ENCODE results near the gene NHLRC4. TPM values are rescaled to one million over a fixed set of nuclear protein-coding genes. Genes with fewer than 3 reads are reported as not detected.
A peak's percentile ranks its signal among the peaks of the same experiment; 100 is the strongest.

NHLRC4 gene
- total and polyA plus RNA-seq, 2 of the 8 experiments (the other 6 are each of a cell fraction or from before 2014, with no cell fraction given): 0.60 to 0.76 TPM

DNA sequence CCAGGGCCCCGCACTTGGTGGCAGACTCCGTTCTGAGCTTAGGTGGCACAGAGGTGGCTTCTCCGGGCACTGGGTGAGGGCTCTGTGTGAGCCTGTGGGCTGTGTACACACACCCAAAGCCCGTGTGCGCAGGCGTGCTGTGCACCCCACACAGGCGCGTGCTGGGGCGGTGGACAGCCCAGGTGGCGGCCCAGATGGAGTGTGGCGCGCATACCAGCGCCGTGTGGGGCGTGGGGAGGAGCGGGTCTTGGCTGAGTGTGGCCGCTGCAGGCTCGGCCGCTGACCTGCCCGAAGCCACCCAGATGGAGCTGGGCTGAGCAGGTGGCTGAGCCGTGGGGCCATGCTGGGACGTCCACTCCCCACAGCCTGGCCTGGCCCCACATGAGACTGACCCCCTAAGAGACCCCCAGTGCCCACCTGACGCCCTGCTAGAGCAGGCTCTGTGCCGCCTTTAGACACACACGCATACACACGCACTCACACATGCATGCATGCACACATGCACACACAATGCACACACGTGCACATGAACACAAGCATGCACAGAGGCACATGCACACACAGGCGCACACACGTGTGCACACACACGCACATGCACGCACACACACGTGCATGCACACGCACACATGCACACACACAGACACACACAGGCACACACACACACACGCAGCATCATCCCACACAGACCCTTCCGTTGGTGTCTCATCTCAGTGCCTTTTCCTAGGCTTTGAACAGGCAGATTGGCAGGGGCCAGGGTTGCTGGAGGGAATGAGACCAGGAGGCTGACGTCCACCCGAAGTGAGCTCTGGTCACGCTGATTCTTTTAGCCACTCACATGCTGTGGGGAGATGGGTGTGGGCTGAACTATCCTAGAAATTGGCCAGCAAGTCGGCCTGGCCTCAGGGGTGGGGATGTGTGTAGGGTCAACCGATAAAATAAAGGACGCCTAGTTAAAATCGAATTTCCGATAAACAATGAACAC lies 4.6 kb upstream of the NHLRC4 start:
- H4K20me1 ChIP-seq (replicated peaks in 1 of 2; ENCODE audit: control insufficient read depth in 1 of 2, insufficient read depth in 2 of 2, low read length in 2 of 2): peaks cover 0 to 3% of the 10 kb centered on the region in 2 experiments
- peaks cover 22 to 40% (median 32%) of the 10 kb centered on the region in 4 experiments; a peak in 6 of 7 replicates for H3K27me3 ChIP-seq (replicated peaks in 1 of 4; ENCODE audit: control insufficient read depth in 3 of 4, extremely low read depth in 1 of 4, insufficient read depth in 3 of 4, low read length in 3 of 4)
- H2BK120ac ChIP-seq (replicated peaks; ENCODE audit: low read depth, low read length): no peak overlapping the region
- H2BK5ac ChIP-seq (ENCODE audit: low read depth, low read length): 0 out of 2 replicates have a peak overlapping the region, but pooled peaks have one; percentile 30
- H3K79me2 ChIP-seq (ENCODE audit: control insufficient read depth in 1 of 2, insufficient read depth in 2 of 2, low read length in 2 of 2): no peaks in the 10 kb centered on the region
- H3K4ac ChIP-seq (replicated peaks; ENCODE audit: insufficient read length, low read depth, low read length): peak overlapping the region; percentile 78
- H3K4me1 ChIP-seq (replicated peaks in 1 of 4; ENCODE audit: control insufficient read depth in 3 of 4, insufficient read depth in 4 of 4, low read length in 3 of 4): peaks cover 0 to 27% (median 13%) of the 10 kb centered on the region in 4 experiments; a peak in 4 of 7 replicates
- peak overlapping the region; percentile 98 for H2BK15ac ChIP-seq (ENCODE audit: low read length)
- no peak overlapping the region for H4K5ac ChIP-seq (ENCODE audit: insufficient read length, low read depth, low read length)
- no peaks in the 10 kb centered on the region; a peak in 1 of 8 replicates for H3K36me3 ChIP-seq (ENCODE audit: control insufficient read depth in 2 of 4, insufficient read depth in 4 of 4, low read length in 3 of 4)
- peak overlapping the region; percentile 100 for H2AK5ac ChIP-seq (ENCODE audit: low read depth, low read length)
- H3K4me2 ChIP-seq (ENCODE audit: insufficient read depth in 1 of 2, low read depth in 2 of 2, low read length in 2 of 2): no peak overlapping the region
- H3K9me3 ChIP-seq (ENCODE audit: insufficient read depth in 2 of 2, low read depth in 1 of 2, low read length in 1 of 2): no peaks in the 10 kb centered on the region
- WGBS, 2 experiments (ENCODE audit: extremely low coverage in 1 of 2, insufficient coverage in 1 of 2, insufficient read length in 1 of 2, insufficient replicate concordance in 2 of 2, low coverage in 1 of 2, low lambda C conversion rate in 2 of 2, missing lambda C conversion rate in 1 of 2): 88% methylated on average over 43 of the region's 43 CpGs; no CpG with 5 or more reads in 1 of the 2 experiments
- no peak overlapping the region for H2AFZ ChIP-seq (ENCODE audit: low read length)
- POLR2A ChIA-PET (ENCODE audit: partially characterized antibody): interaction anchor here (1.5 kb wide), 1 partner anchor 23 kb away, joined by 3 read pairs; no protein-coding TSS in a partner anchor
- peaks cover 9% of the 10 kb centered on the region for H3K23me2 ChIP-seq (ENCODE audit: low read depth, low read length)
- no peak overlapping the region for H3K23ac ChIP-seq (ENCODE audit: insufficient read length)
- DNase-seq (ENCODE audit: low read depth in 1 of 2, low spot score in 2 of 2) (no peak), FAIRE-seq (no peak)
- no peak overlapping the region for H3K18ac ChIP-seq (ENCODE audit: extremely low read depth, low read length)
- H2BK12ac ChIP-seq (ENCODE audit: low read depth, low read length): peak overlapping the region; percentile 95; the same call in 1 of the 2 replicates
- 0 out of 2 replicates have a peak overlapping the region, but pooled peaks have one; percentile 14 for H4K8ac ChIP-seq (ENCODE audit: extremely low read depth, insufficient read depth, low read length)
- H3K79me1 ChIP-seq (ENCODE audit: low read depth, low read length): no peaks in the 10 kb centered on the region; the same call in 1 of the 2 replicates
- CTCF ChIA-PET (ENCODE audit: partially characterized antibody): interaction anchor here (0.7 to 1.4 kb wide), 4 partner anchors 23 to 170 kb away, joined by 3 read pairs; no protein-coding TSS in a partner anchor
- H4K91ac ChIP-seq (replicated peaks; ENCODE audit: insufficient read length, low read length): peak overlapping the region; percentile 81
- H3K56ac ChIP-seq (replicated peaks; ENCODE audit: insufficient read length, low read depth, low read length): no peak overlapping the region
- no peak overlapping the region for H3K14ac ChIP-seq (ENCODE audit: insufficient read length)
- H2BK20ac ChIP-seq (ENCODE audit: low read length): no peak overlapping the region
- H3K9ac ChIP-seq (replicated peaks in 1 of 4; ENCODE audit: extremely low read depth in 1 of 4, low read depth in 3 of 4, low read length in 3 of 4): no peak overlapping the region; a peak in 1 of 7 replicates
- no peak overlapping the region for H3K4me3 ChIP-seq (ENCODE audit: extremely low read depth in 1 of 4, insufficient read depth in 2 of 4, low read depth in 3 of 4, low read length in 4 of 4)
- H3K27ac ChIP-seq (ENCODE audit: low read depth, low read length): no peak overlapping the region
- TF ChIP-seq, protein P1, sequence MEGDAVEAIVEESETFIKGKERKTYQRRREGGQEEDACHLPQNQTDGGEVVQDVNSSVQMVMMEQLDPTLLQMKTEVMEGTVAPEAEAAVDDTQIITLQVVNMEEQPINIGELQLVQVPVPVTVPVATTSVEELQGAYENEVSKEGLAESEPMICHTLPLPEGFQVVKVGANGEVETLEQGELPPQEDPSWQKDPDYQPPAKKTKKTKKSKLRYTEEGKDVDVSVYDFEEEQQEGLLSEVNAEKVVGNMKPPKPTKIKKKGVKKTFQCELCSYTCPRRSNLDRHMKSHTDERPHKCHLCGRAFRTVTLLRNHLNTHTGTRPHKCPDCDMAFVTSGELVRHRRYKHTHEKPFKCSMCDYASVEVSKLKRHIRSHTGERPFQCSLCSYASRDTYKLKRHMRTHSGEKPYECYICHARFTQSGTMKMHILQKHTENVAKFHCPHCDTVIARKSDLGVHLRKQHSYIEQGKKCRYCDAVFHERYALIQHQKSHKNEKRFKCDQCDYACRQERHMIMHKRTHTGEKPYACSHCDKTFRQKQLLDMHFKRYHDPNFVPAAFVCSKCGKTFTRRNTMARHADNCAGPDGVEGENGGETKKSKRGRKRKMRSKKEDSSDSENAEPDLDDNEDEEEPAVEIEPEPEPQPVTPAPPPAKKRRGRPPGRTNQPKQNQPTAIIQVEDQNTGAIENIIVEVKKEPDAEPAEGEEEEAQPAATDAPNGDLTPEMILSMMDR (IDR thresholded peaks at IDR 0.05; ENCODE audit: control extremely low read depth in 1 of 3, insufficient read depth in 1 of 3, low read depth in 1 of 3, low read length in 3 of 3): no peak
- TF ChIP-seq NRF1 (IDR thresholded peaks at IDR 0.05; ENCODE audit: low read depth, low read length) (no peak), KDM1A (IDR thresholded peaks at IDR 0.05; ENCODE audit: borderline replicate concordance, low read length) (no peak), POLR2AphosphoS5 (IDR thresholded peaks at IDR 0.05; ENCODE audit: low read depth, low read length) (no peak), CBX8 (IDR thresholded peaks at IDR 0.05; ENCODE audit: borderline replicate concordance, low read depth, low read length) (no peak), TAF7 (optimal IDR thresholded peaks at IDR 0.05; ENCODE audit: borderline replicate concordance, low read depth, low read length) (no peak), SP2 (IDR thresholded peaks at IDR 0.05; ENCODE audit: low read length) (no peak), CHD2 (IDR thresholded peaks at IDR 0.05; ENCODE audit: low read length) (no peak)

All from H1 (cell line).